GM19467 (cell line): Measurements from ENCODE around the gene DAB2IP.

Source experiments
- ATAC-seq: cut with Tn5 transposase; IDR thresholded peaks from one replicate; pipeline ENCODE4 v1.9.1; 2021; ENCODE audit warnings: mild to moderate bottlenecking, moderate library complexity; ENCODE audit not compliant: unreplicated experiment

DAB2IP gene

DNA sequence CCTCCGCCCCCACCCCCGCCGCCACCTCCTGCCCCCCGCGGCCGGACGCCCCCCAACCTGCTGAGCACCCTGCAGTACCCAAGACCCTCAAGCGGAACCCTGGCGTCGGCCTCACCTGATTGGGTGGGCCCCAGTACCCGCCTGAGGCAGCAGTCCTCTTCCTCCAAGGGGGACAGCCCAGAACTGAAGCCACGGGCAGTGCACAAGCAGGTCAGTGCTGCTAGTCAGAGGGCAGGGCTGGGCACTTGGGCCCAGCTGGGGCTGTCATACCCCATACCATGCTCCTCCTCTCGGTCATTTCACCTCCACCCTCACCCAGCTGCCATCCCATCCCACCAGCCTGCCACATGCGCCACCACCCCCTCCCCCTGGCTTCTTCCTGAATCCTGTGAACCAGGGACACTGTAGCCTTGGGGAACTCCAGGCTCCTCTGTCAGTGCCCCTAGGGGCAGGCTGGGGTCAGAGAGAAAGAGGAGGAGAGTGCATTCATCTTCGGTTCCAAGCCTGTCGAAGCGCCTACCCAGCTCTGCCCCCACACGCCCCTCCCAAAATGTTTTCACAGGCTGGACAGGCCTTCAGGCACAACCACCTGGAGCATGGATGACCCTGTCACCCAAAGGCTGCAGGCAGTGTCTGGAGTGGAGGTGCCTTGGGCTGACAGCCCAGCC is 122.0 kb downstream of the DAB2IP start:
- ATAC-seq = no peak

DNA sequence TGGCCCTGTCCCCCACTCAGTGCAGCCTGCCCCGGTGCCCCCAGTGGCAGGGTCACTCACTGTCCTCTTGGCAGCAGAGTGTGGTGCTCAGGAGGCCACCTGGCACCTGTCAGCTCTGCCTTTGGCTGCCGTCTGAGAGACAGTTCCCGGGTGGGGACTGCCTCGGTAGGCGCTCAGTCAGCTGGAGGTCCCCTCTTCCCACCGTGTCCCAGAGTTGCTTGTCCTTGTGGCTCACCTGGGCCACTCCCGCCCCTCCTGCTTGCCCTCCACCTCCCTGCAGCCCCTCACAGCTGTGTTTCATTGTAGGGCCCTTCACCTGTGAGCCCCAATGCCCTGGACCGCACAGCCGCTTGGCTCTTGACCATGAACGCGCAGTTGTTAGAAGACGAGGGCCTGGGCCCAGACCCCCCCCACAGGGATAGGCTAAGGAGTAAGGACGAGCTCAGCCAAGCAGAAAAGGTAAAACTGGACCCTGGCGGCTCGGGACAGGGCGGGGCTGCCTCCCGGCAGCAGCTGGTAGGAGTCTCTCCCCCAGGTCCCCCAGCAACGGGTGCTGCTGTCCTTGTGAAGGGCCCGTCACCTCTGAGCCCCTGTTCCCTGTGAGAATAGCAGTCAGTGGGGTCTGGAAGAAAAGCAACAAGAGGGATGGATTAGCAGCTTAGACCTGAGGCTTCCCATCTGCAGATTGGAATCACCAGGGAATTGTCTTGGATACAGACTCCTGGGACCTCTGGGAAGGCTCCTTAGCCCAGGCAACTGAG is 122.7 kb downstream of the DAB2IP start:
- no peak for ATAC-seq

DNA sequence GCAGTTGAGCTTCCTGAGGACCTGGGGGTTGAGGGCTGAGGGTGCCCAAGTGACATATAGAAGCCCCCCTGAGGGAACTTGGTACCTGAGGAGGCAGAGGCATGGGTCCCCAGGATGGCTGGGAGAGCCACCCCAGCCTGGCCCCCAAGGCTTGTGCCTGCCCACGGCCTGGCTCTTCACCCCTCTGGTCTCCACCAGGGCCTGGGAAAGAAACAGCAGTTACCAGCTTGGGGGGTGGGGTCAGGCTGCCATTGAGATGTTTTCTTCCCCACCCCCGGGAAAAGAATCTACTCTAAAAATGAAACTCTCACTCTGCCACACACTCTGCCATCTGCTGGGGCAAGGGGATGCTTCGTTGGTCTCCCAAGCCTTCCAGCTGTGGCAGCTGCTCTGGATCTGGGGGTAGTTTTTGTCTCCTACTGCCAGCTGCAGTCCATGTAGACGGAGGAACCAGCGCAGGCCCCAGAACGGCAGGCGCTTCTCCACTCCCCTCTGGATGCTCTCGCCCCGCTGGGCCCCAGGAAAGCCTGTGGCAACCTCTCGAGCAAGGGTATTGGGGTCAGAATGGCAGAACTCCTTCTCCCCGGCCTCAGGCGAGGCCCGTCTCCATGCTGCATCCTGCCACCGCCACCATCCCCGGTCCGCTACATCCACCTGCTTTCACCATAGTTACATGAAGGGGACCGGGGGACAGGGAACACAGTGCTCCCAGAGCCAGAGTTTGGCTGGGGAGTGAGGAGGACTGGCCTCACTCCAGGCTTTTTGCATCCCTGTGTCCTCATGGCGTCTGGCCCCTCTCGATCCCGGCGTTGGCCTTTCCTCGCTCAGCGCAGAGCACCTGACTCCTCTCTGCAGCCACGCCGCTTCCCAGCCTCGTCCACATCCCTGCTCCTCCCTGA is 123.5 kb downstream of the DAB2IP start:
- ATAC-seq = no peak

DNA sequence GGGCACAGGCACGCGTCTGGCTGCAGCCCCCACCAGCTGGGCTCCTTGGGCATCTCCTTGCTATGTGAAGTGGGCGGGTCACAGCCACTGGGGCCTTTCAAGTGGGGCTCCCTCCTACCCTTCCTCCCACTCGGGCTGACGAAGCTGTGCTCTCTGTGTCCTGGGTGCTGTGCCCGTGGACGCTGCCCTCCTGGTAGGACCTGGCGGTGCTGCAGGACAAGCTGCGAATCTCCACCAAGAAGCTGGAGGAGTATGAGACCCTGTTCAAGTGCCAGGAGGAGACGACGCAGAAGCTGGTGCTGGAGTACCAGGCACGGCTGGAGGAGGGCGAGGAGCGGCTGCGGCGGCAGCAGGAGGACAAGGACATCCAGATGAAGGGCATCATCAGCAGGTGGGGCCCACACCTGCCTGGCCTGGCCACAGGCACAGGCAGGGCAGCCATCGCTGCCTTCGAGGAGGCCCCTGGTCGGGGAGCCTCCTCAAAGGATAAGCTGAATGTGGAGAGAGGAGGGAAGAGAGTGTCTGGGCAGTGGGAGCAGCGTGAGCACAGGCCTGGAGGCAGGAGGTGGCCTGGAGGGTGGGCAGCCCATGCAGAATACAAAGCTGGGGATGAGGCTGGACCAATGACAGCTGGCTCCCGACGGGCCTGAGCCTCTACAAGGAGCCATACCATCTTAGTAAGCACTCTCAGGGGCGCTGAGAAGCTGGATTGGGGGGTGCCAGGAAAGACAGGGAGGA is 124.7 kb downstream of the DAB2IP start:
- ATAC-seq = no peak

DNA sequence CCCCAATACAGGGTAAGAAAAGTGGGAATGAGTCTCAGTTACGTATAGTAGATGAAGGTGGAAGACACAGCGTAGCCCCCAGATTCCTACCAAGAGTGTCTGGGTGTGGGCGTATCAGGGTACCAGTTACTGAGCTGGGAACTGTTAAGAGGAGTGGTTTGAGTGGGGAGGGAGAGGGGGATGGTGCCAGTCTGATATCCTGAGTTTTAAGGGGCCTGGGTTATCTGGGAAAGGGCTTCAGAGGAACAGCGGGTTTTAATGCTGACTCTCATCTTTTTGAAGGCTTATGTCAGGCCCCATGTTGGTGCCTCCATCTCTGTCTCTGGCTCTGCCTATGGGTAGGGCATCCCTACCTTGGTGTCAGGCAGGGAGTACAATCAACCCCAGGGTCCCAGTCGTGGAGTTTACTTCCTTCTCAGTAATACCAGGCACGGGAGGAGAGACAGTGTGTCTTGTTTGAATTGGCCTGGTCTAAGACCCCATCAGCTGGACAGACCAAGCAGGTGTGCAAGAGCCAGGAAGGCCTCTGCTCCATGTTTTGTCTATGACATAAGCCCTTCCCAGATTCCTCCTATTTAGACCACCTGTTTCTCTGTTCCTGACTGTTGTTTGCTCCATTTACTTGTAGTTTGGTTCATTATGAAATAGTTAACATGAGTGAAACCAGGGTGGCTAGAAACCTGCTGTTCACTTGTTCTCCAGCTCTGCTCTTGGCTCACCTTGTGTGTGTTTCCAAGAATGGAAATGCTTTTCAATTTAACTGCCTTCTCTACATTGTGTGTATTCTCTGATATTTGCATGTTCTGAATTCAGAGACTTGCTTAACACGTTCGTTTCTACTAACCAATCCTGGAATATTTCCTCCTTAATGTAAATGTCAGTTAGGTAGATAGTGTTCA is 125.6 kb downstream of the DAB2IP start:
- ATAC-seq = no peak

DNA sequence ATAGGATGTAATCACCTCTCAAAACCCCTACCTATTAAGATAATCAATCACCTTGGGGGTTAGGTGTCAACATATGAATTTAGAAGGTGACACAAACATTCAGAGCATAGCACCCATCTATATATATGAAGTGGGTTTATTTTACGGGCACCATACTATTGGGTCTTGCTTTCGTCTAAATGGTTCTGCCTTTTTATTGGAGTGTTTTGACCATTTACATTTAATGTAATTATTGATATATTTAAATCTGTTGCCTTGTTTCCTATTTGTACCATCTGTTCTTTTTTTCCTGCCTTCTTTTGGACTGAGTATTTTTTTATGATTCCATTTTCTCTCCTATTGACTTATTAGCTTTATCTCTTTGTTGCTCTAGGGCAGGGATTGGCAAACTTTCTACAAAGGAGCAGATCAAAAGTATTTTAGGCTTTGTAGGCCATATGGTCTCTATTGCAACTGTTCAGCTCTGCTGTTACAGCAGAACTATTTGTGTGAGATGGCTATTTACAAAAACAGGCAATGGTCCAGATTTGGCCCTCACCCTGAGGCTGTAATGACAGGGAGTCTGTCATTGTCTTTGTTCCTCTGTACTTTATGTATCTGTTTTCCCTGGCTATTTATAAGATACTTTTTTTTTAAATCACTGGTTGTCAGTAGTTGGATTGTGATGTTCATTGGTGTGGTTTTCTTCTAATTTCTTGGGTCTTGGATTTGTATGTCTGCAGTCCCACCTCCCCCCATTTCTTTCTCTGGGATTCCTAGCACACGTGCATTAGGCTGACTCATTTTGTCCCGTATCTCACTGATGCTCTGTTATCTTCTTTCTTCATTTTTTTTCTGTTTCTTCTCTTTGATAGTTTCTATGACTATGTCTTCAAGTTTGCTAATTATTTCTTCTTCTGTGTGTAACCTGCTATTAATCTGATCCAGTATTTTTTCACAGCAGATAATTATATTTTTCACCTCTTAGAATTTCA is 127.1 kb downstream of the DAB2IP start:
- ATAC-seq = no peak

DNA sequence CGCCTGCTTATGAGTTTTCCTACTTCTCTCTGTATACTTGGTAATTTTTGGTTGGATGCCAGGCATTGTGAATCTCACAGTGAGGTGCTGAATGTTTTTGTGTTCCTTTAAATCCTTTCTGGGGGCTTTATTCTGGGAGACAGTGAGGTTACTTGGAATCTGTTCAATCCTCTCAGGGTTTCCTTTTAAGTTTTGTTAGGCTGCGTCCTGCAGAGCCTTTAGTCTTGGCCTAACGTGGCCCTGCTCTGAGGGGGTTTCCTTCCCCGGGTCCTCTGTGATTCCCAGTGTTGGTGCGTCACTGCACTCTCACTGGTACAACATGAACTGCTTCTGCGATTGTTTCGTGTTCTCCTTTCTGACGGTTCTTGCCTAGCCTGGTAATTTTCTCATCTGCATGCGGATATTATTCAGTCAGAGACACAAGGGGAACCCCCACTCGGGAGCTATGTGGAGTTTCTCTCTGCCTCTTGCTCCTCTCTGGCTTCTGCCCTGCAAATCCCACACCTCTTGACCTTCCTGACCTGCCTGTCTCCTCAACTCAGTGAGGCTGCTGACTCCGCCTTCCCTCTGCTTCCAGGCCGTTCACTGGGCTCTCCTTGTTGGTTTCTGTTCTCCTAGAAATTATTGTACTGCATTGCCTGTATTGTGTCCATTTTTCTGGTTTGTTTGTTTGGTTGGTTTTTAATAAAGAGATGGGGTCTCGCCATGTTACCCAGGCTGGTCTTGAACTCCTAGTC is 128.1 kb downstream of the DAB2IP start:
- ATAC-seq = no peak

DNA sequence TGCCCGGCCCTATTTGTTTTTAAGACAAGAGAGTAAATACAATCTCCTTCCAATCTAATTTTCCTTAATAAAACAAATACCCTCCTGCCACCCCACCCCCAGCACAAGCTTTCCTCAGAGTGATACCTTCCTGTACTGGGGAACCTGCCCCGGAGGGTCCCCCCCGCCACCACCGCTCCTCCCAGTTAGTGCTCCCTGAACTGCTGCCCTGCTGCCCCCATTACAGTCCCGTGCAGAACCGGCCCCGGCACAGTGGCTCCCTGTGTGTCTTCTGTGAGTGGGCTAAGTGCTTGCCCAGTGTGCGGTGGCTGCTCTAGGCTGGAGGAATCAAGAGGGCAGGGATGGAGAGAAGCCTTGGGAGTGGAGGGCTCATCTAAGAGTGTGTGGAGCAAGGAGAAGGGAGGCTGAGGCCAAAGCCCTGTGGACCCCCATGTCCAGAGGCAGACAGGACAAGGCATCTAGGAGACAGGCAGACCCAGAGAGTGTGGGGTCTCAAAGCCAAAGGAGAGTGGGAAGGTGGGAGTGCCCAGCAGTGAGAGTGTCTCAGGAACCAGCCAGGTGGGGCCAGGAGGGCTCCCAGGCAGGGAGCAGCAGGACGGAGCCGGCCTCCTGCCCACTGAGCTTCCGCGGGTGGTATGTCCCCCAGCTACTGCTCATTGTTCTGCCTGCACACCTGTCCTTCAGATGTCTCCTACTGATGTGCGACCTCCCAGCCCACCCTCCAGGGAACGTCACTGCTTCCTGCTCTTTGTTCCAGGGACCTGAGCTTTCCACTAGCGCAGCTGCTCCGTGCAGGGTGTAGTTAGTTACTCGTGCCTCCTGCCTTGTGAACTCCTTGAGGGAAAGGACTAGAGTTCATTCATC is 129.0 kb downstream of the DAB2IP start:
- no peak for ATAC-seq

DNA sequence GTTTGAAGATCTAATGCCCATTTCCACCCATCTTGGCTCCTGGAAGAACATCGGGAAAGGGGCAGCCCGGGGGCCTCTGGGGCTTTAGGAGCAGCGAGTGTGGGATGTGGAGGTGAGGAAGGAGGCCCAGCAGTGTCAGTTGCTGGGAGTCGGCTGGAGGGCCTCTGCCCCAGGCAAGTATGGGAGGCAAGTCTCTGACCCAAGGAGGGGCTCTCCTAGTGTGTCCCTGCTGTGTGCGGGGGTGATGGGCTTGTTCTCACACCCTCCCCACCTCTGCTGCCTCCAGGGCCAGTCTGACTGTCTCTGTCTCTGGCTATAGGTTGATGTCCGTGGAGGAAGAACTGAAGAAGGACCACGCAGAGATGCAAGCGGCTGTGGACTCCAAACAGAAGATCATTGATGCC is 129.7 kb downstream of the DAB2IP start:
- no peak for ATAC-seq

DNA sequence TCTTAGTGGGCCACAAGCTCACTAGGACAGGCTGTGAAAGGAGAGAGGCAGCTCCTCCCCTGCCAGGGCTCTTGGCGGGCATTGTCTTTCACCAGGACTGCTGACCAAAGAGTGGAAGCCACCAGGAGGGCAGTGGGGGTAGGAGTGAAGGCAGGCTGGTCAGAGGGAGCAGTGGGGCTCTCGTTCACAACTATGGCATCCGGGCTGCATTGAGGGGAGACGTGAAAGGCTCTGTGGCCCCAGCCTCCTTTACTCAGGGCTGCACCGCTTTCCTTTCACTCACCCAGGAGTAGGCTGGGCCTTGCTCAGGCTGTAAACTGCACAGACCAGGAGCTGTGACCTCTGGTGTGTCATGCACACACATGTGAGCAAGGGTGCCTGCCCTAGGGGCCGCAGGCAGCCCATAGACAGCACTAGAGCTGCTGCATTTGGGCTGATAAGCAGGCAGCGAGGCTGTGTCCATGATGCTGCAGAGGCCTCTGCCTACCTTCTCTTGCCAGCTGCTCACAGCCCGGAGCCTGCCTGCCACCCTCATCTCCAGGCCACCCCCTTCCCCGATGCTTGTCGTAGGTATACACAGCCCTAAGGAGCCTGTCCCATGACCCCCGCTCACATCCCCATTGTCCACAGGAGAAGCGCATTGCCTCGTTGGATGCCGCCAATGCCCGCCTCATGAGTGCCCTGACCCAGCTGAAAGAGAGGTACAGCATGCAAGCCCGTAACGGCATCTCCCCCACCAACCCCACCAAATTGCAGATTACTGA is 130.4 kb downstream of the DAB2IP start:
- ATAC-seq = no peak

DNA sequence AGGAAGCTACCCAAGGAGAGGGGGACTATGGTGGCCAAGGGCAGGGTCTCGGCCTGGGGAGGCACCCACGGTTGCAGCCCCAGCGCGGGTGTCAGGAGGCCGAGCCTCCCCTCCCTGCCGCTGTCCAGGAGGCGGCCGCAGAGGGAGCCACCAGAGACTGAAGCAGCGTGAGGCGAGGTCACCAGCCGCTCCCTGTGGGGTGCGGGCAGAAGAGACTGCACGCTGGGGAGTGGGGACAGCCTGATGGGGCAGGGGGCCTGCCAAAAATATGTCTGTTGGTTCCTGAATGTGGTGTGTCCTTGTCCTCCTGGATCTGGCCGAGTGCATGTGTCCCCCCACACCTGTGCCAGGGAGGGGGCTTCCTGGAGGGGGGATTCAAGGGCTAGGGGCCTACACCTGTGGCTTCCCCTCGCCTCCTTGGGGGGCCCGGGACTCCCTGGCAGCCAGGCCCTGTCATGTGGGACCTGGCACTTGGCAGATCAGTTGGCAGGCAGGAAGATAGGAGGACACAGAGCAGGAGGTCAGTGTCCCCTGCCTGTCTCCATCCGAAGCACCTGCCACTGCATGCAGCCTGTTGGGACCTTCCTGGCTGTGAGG is 131.2 kb downstream of the DAB2IP start:
- ATAC-seq = no peak

DNA sequence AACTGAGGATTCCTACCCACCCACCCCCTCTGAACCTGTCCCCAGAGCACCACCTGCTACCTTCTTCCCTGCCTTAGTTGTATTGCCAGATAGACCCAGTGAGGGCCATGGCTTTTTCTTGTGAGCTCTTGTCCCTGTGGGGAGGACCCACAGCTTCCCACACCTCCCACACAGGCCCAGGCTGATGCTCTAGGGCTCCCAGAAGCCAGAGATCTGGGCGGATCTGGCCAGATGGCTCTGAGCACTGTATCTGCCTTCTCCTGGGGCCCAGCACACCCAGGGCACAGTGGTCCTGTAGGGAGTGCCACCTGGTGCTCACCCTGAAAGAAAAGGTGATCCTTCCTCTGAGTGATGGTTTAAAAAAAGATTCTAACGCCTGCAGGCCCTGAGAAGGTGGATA is 131.7 kb downstream of the DAB2IP start:
- ATAC-seq = no peak

DNA sequence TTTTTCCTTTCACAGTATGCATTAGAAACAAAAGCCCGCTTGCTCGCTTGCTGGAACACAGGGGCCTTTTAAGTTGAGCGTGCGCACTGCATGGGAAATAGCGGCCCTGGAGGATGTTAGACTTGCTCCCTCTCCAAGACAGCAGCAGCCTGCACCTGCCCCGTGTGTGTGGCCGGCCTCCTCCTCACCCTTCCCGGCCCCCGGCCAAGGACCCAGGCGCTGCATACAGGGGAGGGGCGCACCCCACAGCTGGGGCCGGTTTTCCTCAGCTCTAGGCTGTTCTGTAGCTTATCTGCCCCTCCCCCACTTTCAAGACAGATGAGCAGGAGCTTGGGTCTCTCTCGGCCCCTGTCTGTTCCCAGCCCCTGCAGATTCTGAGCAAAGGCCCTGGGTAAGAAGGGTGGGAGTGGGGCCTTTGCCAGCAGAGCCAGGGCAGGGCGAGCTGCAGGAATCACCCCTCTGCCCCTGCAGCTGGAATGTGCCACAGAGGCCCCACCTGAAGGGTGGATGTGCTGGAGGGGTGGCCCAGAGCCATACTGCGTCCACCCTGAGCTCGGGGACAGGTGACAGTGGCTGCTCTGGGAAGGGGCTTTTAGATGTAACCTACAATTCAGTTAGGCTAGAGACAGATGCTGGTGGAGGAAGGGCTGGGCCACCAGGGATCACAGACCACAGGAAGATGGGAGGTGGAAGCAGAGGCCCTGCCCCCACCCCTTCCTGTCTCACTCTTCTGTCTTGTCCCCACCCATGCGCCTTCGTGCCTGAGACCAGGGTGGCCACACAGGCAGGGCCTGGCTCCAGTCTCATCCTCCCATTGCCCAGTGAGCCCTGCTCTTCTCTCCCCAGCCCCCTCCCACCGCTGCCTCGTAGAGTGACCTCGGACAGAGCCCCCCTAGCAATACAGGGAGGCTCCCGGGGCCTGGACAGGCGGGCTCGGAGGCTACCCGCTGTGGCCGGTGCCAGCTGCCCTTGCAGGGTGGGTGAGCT is 132.4 kb downstream of the DAB2IP start:
- ATAC-seq = no peak

DNA sequence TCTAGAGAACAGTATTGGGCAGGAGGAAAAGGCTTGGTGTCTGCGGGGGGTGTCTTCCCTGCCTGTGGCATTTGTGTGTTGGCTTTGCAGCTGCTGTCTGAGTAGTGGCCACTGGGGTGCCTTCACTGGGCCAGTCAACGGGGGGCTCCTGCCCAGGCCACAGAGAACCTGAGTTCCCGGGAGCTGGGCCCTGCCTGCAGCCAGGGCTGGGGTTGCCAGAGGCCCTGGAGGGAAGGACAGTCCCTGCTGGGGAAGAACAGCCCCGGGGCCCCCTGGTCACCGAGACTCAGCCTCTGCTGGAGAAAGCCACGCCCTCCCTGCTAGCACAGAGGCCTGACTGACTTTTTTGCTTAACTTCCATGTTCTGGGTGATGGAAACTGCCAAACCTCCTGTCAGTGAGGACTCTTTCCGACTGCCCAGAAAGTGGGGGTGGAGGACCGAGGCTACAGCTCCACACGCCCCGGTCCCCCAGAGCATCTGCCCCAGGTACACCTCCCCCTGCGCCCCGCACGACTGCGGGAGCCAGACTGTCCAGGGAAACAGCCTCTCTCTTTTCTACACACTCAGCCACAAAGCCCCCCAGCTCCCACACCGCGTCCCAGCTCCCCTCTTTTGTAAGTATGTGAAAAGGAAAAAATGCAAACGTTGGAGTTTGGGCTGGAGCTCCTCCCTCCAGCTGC is 133.4 kb downstream of the DAB2IP start:
- no peak for ATAC-seq
